ENCODE data around the gene SYK.
"Not testable (repeated sequence)": the region's sequence is repeated elsewhere in the genome, so short reads cannot be mapped to it uniquely, and the experiment has no call there.

- not testable (repeated sequence) for TF ChIP-seq CTCF (IDR thresholded peaks at IDR 0.05 in 2 of 3, conservative IDR thresholded peaks at IDR 0.05 in 1 of 3; ENCODE audit: borderline replicate concordance in 1 of 3, insufficient read depth in 1 of 3, low read depth in 2 of 3, low read length in 2 of 3); ZFX (IDR thresholded peaks at IDR 0.05); MAX (IDR thresholded peaks at IDR 0.05); RAD21 (IDR thresholded peaks at IDR 0.05; ENCODE audit: low read depth); YY1 (IDR thresholded peaks at IDR 0.05; ENCODE audit: extremely low read depth, insufficient replicate concordance, low read depth, low read length); POLR2A (IDR thresholded peaks at IDR 0.05; ENCODE audit: borderline replicate concordance, extremely low read depth, insufficient read depth, insufficient read length); SP1 (IDR thresholded peaks at IDR 0.05; ENCODE audit: low read depth); EZH2 (IDR thresholded peaks at IDR 0.05)
These were observed 13.1 kb upstream of the SYK start for GRCh38 chr9:90788527-90788926.

Data from HCT116 (cell line).